ENCODE results near the gene SCARF2.

DNA sequence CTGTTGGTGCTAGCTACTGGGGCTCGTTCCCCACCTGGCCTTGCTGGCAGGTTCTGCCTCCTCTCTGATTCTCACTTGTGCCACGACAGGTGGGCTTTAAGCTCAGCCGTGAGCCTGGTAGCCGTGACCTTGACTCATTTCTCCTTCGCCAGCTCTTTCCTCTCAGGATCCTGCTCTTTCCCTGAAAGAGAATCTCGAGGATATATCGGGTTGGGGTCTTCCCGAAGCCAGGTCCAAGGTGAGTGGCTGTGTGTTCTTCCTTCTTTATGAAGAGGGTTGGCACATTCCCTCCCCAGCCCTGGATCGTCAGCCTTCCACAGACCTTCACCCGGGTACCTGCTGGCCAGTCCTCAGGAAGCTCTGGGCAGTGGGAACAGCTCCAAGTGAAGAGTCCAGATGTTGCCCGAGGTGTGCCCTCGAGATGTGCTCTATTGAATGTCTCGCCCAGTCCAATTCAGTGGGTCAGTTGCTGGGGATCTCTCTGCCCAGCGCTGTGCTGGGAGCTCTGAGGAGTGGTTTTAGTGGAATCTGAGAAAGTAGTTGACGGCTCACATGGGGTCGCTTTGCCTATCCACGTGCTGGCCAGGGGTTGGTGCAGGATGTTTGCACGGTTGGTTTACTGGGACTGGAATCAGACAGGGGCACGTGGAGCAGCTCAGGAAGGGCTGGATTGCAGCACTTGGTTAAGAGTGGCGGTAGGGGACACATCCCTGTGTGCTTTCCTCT, 42.3 kb downstream of the SCARF2 start:
- TF ChIP-seq RFX5 (IDR thresholded peaks at IDR 0.05; ENCODE audit: borderline replicate concordance, low read depth, low read length): no peak
- TF ChIP-seq, protein P1, sequence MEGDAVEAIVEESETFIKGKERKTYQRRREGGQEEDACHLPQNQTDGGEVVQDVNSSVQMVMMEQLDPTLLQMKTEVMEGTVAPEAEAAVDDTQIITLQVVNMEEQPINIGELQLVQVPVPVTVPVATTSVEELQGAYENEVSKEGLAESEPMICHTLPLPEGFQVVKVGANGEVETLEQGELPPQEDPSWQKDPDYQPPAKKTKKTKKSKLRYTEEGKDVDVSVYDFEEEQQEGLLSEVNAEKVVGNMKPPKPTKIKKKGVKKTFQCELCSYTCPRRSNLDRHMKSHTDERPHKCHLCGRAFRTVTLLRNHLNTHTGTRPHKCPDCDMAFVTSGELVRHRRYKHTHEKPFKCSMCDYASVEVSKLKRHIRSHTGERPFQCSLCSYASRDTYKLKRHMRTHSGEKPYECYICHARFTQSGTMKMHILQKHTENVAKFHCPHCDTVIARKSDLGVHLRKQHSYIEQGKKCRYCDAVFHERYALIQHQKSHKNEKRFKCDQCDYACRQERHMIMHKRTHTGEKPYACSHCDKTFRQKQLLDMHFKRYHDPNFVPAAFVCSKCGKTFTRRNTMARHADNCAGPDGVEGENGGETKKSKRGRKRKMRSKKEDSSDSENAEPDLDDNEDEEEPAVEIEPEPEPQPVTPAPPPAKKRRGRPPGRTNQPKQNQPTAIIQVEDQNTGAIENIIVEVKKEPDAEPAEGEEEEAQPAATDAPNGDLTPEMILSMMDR (IDR thresholded peaks at IDR 0.05; ENCODE audit: control extremely low read depth in 1 of 3, insufficient read depth in 1 of 3, low read depth in 1 of 3, low read length in 3 of 3): no peak
- no peak for TF ChIP-seq EGR1 (IDR thresholded peaks at IDR 0.05; ENCODE audit: borderline replicate concordance, low read depth, low read length)
- TF ChIP-seq NRF1 (IDR thresholded peaks at IDR 0.05; ENCODE audit: low read depth, low read length): no peak
- TF ChIP-seq ZNF274 (IDR thresholded peaks at IDR 0.05; ENCODE audit: borderline replicate concordance, extremely low read depth, low read length): no peak
- TF ChIP-seq SRF (IDR thresholded peaks at IDR 0.05; ENCODE audit: low read depth, low read length): no peak
- no peak for TF ChIP-seq POLR2AphosphoS5 (IDR thresholded peaks at IDR 0.05; ENCODE audit: low read depth, low read length)
- no peak for TF ChIP-seq TCF12 (IDR thresholded peaks at IDR 0.05; ENCODE audit: low read depth, low read length)
- TF ChIP-seq SUZ12 (IDR thresholded peaks at IDR 0.05; ENCODE audit: low read length): no peak
